DMS53 treated with DMSO at 0.1 percent for 48 hours (cell line): ENCODE data around the gene OPHN1.
"Not testable (repeated sequence)": the region's sequence is repeated elsewhere in the genome, so short reads cannot be mapped to it uniquely, and the experiment has no call there.

Experiments used
- DNase-seq: peaks from one replicate; lab custom pipeline; 2025; ENCODE audit not compliant: unreplicated experiment; lab: John Stamatoyannopoulos, UW

The OPHN1 gene

DNA sequence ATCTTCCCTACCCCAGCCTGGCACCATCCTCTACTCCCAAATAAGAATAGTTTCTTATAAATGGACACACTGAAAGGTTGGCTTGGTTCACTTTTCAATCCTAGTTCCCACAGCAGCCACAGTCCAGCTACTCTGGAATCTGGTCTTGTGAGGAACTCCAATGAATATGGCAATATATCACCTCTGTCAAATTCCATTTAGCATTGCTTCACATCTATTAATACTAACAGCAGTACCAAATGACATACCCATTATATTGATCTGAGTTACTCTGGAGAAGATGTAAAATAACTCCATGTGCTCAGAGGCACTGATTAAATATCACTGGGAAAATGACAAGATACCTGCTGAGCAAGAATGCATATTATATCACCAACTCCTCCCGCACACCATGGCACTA, 8.6 kb downstream of the OPHN1 start:
- no peak for DNase-seq

GRCh38 chrX:68422478-68422877, 10.8 kb downstream of the OPHN1 start:
- DNase-seq, result no peak

DNA sequence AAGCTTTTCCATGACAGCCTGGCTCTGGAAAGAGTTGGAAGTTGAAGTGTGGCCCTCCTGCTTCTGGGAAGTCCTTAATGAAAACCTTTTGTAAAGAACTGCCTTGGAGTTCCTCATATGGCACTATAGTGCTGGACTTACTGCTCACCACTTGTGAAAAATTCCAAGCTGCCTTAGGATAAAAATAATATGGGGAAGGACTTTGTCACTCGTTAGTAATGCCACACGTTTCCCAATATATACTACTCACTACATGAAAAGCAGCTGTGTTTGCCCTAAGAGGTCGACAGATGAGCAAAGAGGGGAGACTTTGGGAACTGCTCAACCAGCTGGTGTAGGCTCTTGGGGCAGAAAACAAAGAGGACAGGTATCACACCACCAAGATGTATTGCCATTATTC, 11.7 kb downstream of the OPHN1 start:
- no peak for DNase-seq

- DNase-seq, result no peak
These were observed 12.7 kb downstream of the OPHN1 start for GRCh38 chrX:68420559-68420958.

- no peak for DNase-seq
These were observed 13.3 kb downstream of the OPHN1 start for GRCh38 chrX:68419975-68420374.

GRCh38 chrX:68417651-68418050, 15.6 kb downstream of the OPHN1 start:
- no peak for DNase-seq

GRCh38 chrX:68416592-68416991, 16.7 kb downstream of the OPHN1 start:
- no peak for DNase-seq

DNA sequence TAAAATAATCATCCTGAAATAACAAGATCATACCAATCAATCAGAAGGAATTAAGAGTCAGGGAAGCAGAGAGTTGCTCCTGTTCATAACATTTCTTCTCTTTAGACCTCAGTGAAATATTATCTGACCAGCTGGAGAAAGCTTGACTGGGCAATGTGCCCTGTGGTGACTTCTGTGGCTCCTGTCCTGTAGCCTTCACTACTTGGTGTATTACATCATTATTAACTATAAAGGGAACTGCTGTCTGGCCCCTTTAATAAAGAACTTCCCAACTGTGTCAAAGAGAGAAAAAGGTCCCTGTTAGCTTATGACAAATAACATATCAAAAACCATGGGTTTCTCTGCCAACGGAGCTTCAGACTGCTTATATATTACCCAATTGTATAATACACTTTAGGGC, 18.0 kb downstream of the OPHN1 start:
- no peak for DNase-seq

DNA sequence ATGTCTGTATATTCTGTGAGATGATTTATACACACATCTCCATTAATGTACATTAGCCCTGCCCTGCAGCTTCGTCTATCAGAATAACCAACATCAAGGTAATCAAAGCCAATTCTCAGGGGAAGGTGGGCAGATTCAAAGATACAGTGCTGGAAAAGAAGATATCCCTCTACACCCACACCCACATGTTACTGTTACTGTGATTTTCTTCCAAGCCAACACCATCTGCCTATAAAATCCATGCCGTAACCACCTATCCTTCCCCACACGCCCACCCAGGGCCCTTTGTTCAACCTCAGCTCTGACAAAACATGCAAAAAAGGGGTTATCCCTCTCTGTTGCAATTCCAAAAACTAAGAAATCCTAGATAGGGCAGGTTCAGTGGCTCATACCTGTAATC, 20.0 kb downstream of the OPHN1 start:
- no peak for DNase-seq

DNA sequence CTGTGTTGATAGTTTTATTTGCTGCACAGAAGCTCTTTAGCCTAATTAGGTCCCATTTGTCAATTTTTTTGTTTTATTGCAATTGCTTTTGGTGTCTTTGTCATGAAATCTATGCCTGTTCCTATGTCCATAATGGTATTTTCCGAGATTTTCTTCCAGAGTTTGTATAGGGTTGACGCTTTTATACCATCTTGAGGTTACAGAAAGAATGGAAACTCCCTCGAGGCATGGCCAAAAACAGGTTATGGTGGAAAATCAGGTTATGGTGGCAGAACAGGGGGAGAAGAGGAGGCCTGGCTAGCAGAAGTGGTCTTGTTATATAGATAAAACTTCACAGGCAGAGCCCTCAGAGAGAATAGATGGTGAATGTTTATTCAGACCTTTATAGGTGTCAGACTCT, 21.6 kb downstream of the OPHN1 start:
- no peak for DNase-seq

- no peak for DNase-seq
These were observed 24.1 kb downstream of the OPHN1 start for GRCh38 chrX:68409194-68409593.

DNA sequence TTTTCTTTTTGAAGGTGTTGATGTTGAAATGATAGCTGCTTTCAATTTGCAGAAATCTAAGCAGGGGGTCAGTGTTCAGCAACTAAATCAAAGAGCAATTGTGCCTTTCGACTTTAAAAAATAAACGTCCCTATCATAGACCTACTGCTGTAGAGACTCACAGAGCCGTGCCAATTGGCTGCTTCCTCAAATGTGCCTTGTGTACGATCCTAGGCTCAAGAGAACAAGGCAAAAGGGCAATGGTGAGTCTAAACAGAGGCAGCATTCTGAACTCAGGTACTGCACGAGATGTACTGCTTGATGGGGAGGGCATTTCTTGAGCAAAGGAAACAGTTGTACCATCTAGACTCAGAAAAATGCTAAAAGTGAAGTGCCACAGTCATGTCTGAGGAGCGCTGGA, 29.8 kb downstream of the OPHN1 start:
- DNase-seq, result no peak

DNA sequence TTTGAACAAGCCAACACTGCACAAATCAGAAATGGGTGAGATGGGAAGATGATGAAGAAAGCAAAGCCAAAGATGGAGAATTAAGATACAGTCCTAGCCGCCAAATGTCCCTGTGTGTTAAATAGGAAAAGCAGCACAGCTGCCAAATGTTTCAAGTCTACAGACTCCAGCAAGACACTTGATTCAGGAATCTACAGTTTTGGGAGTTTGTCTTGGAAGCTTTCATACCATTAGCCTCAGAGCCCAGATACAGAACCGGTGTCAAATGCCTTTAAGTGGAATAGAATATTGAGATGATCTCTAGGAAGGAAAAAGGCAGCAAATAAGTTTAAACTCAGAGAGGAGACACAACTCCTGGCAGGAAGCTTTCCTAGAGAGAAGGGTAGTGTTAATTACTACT, 30.3 kb downstream of the OPHN1 start:
- DNase-seq, result no peak

DNA sequence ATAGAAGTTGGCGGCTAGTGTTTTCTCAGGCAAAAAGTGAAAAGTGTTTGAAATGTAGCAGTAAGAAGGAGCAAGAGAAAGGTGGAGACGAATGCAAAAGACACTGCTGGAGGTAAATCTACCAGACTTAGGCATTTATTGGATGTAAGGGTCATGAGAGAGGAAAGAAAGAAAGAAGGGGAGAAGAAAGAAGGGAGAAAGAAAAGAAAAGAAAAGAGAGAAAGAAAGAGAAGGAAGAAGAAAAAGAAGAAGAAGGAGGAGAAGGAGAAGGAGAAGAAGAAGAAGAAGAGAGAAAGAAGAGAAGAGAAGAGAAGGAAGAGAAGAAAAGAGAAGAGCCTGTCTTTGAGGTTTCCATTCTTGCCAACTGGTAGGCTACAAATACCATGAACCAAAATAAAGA, 31.2 kb downstream of the OPHN1 start:
- no peak for DNase-seq

DNA sequence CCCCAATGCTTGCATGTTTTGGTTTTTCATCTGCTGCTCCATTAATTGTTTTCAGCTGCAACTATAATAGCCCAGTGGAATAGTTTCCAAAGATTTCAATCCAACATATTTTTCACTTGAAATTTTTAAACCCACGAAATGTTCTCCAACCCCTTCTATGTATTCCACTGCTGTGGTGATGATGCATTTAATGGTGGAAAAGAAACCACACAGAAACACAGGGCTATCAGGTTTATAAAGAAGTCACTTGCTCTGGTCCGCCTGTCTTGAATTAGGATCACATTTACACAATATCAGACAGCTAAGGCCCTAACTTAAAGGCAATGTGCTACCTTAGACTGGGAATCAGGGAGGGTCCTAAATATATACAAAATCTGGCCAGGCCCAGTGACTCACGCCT, 35.0 kb downstream of the OPHN1 start:
- no peak for DNase-seq

DNA sequence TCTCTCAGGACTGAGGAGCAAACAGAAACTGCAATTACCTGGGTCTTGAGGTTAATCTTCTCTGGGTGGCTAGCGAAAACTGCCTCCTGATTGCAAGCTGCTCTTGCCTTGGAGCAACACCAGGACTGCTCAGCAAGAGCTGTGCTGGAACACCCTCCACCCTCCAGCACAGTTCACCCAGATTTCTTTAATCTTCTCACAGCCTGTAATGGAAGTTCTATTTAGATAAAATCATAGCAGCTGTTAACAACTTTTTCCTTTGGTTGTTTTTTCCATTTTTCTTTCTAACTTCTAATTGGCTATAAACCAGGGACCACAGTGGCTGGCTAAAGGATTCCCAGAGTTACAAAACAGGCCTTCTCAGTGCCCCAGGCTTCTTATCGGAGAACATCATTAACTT, 36.3 kb downstream of the OPHN1 start:
- DNase-seq, result no peak

GRCh38 chrX:68389419-68389960, 43.8 kb downstream of the OPHN1 start:
- DNase-seq, result not testable (repeated sequence)

- DNase-seq, result no peak
These were observed 45.5 kb downstream of the OPHN1 start for GRCh38 chrX:68387776-68388175.

GRCh38 chrX:68383540-68383939, 49.8 kb downstream of the OPHN1 start:
- DNase-seq, result no peak

- DNase-seq, result not testable (repeated sequence)
These were observed 55.7 kb downstream of the OPHN1 start for GRCh38 chrX:68377579-68377978.

DNA sequence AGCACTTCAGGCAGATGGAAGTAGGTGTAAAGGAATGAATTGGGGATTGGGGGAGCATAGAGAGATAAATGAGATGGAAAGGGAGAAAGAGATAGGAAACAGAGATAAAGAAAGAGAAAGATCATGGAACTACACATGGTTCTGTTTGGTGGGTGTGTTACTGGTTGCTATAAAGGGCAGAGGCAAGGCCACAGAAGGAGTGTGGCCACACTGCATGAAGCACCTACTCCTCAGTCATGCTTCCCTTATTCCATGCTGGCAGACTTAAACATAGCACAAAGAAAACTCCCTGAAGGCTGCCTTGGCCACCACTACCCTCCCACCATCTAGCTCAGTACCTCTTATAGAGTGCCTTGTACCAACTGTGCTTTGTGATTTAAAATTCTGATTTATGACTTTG, 56.9 kb downstream of the OPHN1 start:
- no peak for DNase-seq

DNA sequence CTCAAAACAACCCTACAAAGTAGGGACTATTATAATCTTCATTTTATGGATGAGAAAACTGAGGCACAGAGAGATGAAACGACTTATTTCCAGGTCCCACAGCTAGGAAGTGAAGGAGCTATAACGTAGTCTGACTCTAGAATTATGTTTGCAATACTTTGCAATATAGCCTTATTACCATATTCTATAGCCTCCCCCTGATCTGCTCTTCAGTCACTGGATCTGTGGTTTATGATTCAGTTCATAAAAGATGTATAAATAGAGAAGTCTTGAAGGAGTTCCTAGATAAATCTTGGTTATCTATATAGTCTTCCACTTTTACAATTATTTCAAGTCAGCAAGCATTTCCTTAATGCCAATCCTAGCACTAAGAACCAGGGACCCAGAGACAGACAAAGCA, 57.5 kb downstream of the OPHN1 start:
- no peak for DNase-seq

- no peak for DNase-seq
These were observed 60.6 kb downstream of the OPHN1 start for GRCh38 chrX:68372665-68373064.

- no peak for DNase-seq
These were observed 63.7 kb downstream of the OPHN1 start for GRCh38 chrX:68369559-68369958.
